ENCODE measurements around the gene PGAM2.

The PGAM2 gene

DNA sequence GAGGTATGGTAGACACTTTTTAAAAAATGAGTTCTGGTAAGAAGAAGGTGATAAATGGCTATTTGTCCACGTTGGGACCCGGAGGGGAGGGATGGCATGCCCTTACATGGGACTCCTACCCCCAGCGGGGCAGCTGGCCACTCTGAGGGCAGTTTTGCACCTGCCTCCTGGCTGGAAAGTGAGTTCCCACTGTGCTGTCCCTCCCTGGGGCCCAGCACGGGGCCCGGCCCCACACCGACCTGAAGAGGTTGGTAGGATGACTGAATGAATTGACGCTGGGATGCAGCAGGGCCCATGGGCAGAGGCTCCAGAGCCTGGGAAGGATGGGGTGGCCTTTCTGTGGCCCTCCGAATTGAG is 38.2 kb upstream of the PGAM2 start:
- no peak for DNase-seq

- no peak for DNase-seq
Observed at GRCh38 chr7:44102846-44103565, 37.6 kb upstream of the PGAM2 start.

- DNase-seq = no peak
Observed at GRCh38 chr7:44101966-44102845, 36.8 kb upstream of the PGAM2 start.

- DNase-seq = no peak
Observed at GRCh38 chr7:44101303-44101965, 36.1 kb upstream of the PGAM2 start.

DNA sequence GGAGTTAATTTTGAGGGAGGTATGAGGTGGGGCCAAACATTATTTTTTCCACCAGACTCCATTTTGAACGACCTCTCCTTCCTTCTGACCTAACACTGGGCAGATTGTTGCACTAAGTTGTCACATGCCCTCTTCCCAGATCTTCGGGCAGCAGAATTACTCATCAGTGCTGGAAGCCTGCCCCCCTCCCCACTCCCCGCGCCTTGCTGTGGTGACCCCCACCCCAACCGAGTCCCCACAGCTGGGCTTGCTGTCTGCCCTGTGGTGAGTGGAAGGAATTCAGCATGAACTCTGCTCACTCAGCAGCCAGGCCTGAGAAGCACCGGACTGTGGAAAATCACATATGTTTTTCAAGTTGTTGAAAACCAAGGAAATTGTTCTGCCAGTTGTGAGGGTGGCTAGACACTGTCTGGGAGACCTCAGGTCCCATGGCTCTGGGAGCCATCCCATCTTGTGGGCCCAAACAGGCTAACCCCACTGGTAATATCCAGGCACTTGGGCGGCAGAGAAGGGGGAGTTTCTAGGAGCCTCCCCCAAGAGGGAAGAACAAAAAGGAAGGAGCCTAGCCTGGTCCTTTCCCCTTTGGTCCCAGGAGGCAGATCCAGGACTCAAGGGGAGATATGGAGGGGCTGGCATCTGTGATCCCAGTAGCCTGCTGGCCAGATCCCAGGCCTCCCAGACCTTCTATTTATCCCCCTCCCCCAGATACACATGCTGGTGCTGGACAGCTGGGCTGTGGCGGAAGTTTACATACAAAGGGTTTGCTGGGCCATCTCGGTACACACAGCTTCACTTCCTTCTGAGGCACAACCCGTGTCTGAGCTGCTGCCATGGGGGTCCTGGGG is 35.3 kb upstream of the PGAM2 start:
- DNase-seq = no peak

- no peak for DNase-seq
Observed at GRCh38 chr7:44099669-44100068, 34.3 kb upstream of the PGAM2 start.

GRCh38 chr7:44098092-44099068 is 33.0 kb upstream of the PGAM2 start:
- DNase-seq = no peak

- DNase-seq = no peak
Observed at GRCh38 chr7:44097064-44097932, 31.9 kb upstream of the PGAM2 start.

DNA sequence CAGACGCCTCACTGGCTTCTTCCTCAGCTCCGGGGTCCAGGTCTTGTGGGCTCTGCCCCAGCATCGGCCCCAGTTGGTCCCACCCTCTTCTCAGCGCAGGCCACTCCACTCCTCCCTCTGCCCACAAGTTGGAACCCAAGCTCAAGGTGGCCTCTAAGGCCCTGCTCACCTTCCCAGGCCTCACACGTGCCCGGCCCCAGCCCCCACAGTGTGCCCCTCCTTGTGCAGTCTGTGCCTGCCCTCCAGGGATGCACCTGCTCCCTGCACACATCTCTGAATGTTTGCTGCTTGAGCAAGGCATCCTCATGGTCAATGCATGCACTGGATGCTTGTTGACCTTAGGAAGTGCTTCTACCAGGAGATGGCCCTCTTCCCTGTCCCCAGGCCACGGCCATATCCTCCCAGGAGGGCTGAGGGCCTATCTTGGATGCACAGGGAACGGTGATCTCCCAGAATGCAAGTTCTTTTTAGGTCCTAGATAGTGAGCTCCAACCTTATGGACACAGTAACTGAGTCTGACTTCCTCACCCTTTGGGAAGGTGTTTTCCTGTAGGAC is 31.0 kb upstream of the PGAM2 start:
- DNase-seq = no peak

GRCh38 chr7:44095781-44096180 is 30.4 kb upstream of the PGAM2 start:
- no peak for DNase-seq

DNA sequence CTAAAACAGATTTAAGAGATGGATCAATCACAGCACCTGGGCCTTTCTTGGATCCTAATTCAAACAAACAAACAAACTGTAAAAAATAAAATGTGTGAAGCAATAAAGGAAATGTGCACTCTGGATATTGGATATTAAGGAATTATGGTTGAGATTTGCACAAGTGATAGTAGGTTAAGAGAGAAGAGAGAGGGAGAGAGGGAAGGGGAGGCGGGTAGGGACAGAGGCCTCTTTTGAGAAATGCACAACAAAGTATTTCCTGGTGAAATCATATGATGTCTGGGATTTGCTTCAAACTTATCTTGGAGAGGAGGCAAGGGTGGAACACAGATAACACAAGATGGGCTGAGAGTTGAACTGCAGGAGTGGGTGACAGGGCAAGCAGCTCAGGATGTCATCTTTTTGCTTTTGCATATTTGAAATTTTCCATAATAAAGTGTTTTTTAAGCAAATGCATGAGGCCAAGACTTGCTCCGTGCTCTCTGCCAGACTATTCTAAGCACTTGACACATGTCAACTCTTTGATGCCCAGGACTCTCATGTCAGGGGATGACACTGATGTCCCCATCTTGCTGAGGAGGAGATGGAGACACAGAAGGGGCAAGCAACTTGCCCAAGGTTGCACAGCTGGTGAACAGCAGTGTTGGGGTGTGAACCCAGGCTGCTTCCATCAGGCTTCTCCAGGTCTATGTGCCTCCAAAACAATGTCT is 29.7 kb upstream of the PGAM2 start:
- no peak for DNase-seq

- no peak for DNase-seq
Observed at GRCh38 chr7:44094365-44094764, 29.0 kb upstream of the PGAM2 start.

- no peak for DNase-seq
Observed at GRCh38 chr7:44093102-44093641, 27.8 kb upstream of the PGAM2 start.

GRCh38 chr7:44087911-44088838 is 22.8 kb upstream of the PGAM2 start:
- DNase-seq = no peak

DNA sequence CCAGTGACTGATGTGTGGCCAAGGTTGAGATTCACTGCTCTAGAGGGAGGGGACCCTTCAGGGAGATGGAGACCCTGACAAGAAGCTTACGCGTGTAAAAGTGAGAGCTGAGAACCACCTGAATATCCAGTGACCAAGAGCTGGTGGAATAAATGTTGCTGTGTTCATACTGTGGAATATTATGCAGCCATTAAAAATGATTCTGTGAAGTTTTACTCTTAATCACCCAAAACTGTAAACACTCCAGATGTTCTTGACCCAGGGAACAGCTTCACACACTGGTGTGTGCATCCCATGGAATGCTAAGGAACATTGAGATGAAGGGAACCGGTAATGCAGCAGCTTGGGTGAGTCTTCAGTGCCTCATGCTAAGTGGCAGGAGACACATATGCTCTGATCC is 21.3 kb upstream of the PGAM2 start:
- DNase-seq = no peak

GRCh38 chr7:44085546-44085945 is 20.2 kb upstream of the PGAM2 start:
- DNase-seq = no peak

DNA sequence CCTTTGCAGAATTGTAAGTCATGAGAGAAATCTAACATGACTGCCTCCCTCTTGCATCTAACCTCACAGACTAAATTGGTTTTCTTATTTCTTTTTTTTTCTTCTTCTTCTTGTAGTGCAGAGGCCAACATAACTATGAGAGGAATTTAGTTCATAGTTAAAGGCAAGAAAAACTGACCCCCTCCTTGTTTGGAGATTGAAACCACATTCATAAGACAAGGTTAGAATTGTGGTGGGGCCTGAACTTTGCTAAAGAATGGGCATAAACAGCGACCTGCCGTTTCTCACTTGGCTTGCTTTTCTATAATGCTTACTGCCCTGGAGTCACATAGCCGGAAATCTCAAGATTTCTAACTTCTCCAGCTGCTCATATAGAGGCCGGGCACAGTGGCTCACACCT is 19.3 kb upstream of the PGAM2 start:
- no peak for DNase-seq

GRCh38 chr7:44083796-44084195 is 18.4 kb upstream of the PGAM2 start:
- DNase-seq = no peak

Measured in NCI-H187 treated with DMSO at 0.1 percent for 48 hours (cell line).